K562 (cell line): ENCODE measurements around the gene INHA. TPM values are rescaled to one million over a fixed set of nuclear protein-coding genes. Genes with fewer than 3 reads are reported as not detected.

ENCODE experiments used
- MAFG ChIP-seq: fragments of 450-650 bp; conservative IDR thresholded peaks from 2 replicates; pipeline ENCODE4 v1.6.1; 2016; ENCODE audit warnings: missing genetic modification characterization, missing compliant biosample characterization
- NFRKB ChIP-seq: fragments of 450-650 bp; IDR thresholded peaks from 2 replicates; pipeline ENCODE4 v1.6.1; 2016; ENCODE audit warnings: low read depth
- POLR2AphosphoS2 ChIP-seq: IDR thresholded peaks from 2 replicates; pipeline ENCODE4 v1.6.1; 2012; ENCODE audit warnings: low read length, improper control_type of control experiment
- POLR2B ChIP-seq: fragments of 450-650 bp; IDR thresholded peaks from 2 replicates; pipeline ENCODE4 v1.6.1; 2018; ENCODE audit warnings: low read depth; ENCODE audit not compliant: partially characterized antibody
- SMC3 ChIP-seq: conservative IDR thresholded peaks from 2 replicates; pipeline ENCODE4 v1.6.1; 2011; ENCODE audit warnings: low read depth, low read length, improper control_type of control experiment; ENCODE audit not compliant: insufficient read depth
- TBP ChIP-seq: optimal IDR thresholded peaks from 2 replicates; pipeline ENCODE3; 2011; ENCODE audit warnings: low read depth, low read length, improper control_type of control experiment
- TGIF2 ChIP-seq: sonication (generic); formaldehyde crosslinking; IDR thresholded peaks from 2 replicates; pipeline ENCODE4 v1.8.1; 2022; ENCODE audit warnings: mild to moderate bottlenecking, missing genetic modification reagents, moderate library complexity
- ZNF324 ChIP-seq: fragments of 250-450 bp; sonication (Bioruptor Pico); IDR thresholded peaks from 2 replicates; pipeline ENCODE4 v1.4.0; 2020; ENCODE audit warnings: mild to moderate bottlenecking
- ZNF444 ChIP-seq: fragments of 250-450 bp; sonication (Bioruptor Pico); IDR thresholded peaks from 2 replicates; pipeline ENCODE4 v1.4.0; 2020; ENCODE audit warnings: mild to moderate bottlenecking, moderate library complexity
- ZSCAN32 ChIP-seq: fragments of 450-650 bp; formaldehyde crosslinking; IDR thresholded peaks from 2 replicates; pipeline ENCODE4 v1.4.0; 2020; ENCODE audit warnings: mild to moderate bottlenecking, moderate library complexity
- ZZZ3 ChIP-seq: fragments of 450-650 bp; IDR thresholded peaks from 2 replicates; pipeline ENCODE4 v1.6.1; 2016; ENCODE audit warnings: antibody characterized with exemption, mild to moderate bottlenecking, moderate library complexity
- polyA plus RNA-seq, 8 experiments: library from polyadenylated mRNA; depleted of rRNA in 4 of 8; stranded (reverse) in 5 of 8; unstranded in 3 of 8; fragments of >200 nt; fragmentation: Nextera tagmentation in 2 of 8; fragmentation: Illumina TruSeq in 1 of 8; extraction: Ambion mirVana in 2 of 8; extraction: Trizol in 1 of 8; gene quantifications; 2 replicates each; pipeline versions ENCODE4 v1.2.1 to v1.2.3, GENCODE V29; 2011 to 2014; ENCODE audit warnings: inconsistent platforms in 1 of 8, missing spikeins in 1 of 8
- total RNA-seq, 7 experiments: library from RNA; depleted of rRNA in 6 of 7; stranded (reverse); fragments of >200 nt in 6 of 7; fragmentation: Illumina TruSeq in 2 of 7; extraction: Trizol in 2 of 7; gene quantifications; 2 replicates each; pipeline versions ENCODE4 v1.2.1 to v1.2.3, GENCODE V29; 2011 to 2021; ENCODE audit warnings: low replicate concordance in 1 of 7
- TF ChIP-seq, protein P1 (sequence below): fragments of 150-350 bp; conservative IDR thresholded peaks from 2 replicates; pipeline ENCODE4 v1.6.1; 2014; ENCODE audit warnings: low read length
- TF ChIP-seq, protein P2 (sequence below): sonication (generic); formaldehyde crosslinking; IDR thresholded peaks from 2 replicates; pipeline ENCODE4 v1.8.0; 2022; ENCODE audit warnings: mild to moderate bottlenecking, missing genetic modification reagents, borderline replicate concordance
- TF ChIP-seq, protein P3 (sequence below): fragments of 250-450 bp; sonication (Bioruptor Pico); IDR thresholded peaks from 2 replicates; pipeline ENCODE4 v1.8.0; 2021; ENCODE audit warnings: borderline replicate concordance, mild to moderate bottlenecking, moderate library complexity; ENCODE audit not compliant: poor library complexity, severe bottlenecking
- TF ChIP-seq, protein P4 (sequence below), 2 experiments: fragments of 450-650 bp; IDR thresholded peaks; 2 replicates each; pipeline ENCODE4 v1.6.1; 2016; ENCODE audit warnings: mild to moderate bottlenecking in 2 of 2, borderline replicate concordance in 1 of 2, low read depth in 1 of 2, moderate library complexity in 1 of 2

INHA gene
- total and polyA plus RNA-seq, 9 of the 15 experiments (the other 6 are each of a cell fraction or from before 2014, with no cell fraction given) = 0.07 to 1.9 (median 0.40) TPM

DNA sequence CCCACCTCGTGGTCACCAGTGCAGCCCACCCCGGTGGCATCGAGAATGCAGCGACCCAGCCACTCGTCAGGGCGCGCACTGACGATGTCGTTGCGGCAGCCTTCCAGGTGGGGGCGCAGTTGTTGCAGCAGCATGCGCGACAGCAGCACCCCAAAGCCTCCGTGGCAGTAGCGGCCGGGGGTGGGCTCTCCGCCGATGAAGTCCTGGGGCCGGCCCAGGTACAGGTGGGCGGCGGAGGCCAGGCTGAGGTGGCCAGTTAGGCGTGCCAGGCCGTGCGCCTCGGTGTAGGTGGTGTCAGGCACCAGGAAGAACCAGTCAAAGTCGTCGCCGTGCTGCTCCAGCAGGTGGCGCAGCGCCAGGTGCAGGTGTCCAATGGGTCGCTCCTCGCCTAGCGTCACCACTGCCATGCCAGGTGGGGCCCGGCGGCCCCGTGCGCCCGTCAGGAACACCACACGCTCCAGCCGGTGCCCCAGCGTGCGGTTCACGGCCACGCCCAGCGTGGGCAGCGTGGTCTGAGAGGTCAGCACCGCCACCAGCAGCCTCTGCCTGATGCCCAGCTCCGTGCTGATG lies 30.4 kb upstream of the INHA start (continued):
- TF ChIP-seq, protein P1, sequence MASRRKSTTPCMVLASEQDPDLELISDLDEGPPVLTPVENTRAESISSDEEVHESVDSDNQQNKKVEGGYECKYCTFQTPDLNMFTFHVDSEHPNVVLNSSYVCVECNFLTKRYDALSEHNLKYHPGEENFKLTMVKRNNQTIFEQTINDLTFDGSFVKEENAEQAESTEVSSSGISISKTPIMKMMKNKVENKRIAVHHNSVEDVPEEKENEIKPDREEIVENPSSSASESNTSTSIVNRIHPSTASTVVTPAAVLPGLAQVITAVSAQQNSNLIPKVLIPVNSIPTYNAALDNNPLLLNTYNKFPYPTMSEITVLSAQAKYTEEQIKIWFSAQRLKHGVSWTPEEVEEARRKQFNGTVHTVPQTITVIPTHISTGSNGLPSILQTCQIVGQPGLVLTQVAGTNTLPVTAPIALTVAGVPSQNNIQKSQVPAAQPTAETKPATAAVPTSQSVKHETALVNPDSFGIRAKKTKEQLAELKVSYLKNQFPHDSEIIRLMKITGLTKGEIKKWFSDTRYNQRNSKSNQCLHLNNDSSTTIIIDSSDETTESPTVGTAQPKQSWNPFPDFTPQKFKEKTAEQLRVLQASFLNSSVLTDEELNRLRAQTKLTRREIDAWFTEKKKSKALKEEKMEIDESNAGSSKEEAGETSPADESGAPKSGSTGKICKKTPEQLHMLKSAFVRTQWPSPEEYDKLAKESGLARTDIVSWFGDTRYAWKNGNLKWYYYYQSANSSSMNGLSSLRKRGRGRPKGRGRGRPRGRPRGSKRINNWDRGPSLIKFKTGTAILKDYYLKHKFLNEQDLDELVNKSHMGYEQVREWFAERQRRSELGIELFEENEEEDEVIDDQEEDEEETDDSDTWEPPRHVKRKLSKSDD = no peak
- no peak for TF ChIP-seq ZNF444 (CRISPR knock-in tag)
- TF ChIP-seq MAFG (tag) = no peak
- TF ChIP-seq POLR2AphosphoS2 = no peak
- TF ChIP-seq TBP = no peak
- no peak for TF ChIP-seq ZSCAN32 (CRISPR knock-in tag)
- TF ChIP-seq, protein P2, sequence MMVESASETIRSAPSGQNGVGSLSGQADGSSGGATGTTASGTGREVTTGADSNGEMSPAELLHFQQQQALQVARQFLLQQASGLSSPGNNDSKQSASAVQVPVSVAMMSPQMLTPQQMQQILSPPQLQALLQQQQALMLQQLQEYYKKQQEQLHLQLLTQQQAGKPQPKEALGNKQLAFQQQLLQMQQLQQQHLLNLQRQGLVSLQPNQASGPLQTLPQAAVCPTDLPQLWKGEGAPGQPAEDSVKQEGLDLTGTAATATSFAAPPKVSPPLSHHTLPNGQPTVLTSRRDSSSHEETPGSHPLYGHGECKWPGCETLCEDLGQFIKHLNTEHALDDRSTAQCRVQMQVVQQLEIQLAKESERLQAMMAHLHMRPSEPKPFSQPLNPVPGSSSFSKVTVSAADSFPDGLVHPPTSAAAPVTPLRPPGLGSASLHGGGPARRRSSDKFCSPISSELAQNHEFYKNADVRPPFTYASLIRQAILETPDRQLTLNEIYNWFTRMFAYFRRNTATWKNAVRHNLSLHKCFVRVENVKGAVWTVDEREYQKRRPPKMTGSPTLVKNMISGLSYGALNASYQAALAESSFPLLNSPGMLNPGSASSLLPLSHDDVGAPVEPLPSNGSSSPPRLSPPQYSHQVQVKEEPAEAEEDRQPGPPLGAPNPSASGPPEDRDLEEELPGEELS (CRISPR knock-in tag) = no peak
- TF ChIP-seq, protein P3, sequence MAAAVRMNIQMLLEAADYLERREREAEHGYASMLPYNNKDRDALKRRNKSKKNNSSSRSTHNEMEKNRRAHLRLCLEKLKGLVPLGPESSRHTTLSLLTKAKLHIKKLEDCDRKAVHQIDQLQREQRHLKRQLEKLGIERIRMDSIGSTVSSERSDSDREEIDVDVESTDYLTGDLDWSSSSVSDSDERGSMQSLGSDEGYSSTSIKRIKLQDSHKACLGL (CRISPR knock-in tag) = no peak
- TF ChIP-seq TGIF2 (CRISPR knock-in tag) = no peak
- no peak for TF ChIP-seq POLR2B
- no peak for TF ChIP-seq ZNF324 (CRISPR knock-in tag)
- TF ChIP-seq NFRKB = no peak
- TF ChIP-seq, protein P4, sequence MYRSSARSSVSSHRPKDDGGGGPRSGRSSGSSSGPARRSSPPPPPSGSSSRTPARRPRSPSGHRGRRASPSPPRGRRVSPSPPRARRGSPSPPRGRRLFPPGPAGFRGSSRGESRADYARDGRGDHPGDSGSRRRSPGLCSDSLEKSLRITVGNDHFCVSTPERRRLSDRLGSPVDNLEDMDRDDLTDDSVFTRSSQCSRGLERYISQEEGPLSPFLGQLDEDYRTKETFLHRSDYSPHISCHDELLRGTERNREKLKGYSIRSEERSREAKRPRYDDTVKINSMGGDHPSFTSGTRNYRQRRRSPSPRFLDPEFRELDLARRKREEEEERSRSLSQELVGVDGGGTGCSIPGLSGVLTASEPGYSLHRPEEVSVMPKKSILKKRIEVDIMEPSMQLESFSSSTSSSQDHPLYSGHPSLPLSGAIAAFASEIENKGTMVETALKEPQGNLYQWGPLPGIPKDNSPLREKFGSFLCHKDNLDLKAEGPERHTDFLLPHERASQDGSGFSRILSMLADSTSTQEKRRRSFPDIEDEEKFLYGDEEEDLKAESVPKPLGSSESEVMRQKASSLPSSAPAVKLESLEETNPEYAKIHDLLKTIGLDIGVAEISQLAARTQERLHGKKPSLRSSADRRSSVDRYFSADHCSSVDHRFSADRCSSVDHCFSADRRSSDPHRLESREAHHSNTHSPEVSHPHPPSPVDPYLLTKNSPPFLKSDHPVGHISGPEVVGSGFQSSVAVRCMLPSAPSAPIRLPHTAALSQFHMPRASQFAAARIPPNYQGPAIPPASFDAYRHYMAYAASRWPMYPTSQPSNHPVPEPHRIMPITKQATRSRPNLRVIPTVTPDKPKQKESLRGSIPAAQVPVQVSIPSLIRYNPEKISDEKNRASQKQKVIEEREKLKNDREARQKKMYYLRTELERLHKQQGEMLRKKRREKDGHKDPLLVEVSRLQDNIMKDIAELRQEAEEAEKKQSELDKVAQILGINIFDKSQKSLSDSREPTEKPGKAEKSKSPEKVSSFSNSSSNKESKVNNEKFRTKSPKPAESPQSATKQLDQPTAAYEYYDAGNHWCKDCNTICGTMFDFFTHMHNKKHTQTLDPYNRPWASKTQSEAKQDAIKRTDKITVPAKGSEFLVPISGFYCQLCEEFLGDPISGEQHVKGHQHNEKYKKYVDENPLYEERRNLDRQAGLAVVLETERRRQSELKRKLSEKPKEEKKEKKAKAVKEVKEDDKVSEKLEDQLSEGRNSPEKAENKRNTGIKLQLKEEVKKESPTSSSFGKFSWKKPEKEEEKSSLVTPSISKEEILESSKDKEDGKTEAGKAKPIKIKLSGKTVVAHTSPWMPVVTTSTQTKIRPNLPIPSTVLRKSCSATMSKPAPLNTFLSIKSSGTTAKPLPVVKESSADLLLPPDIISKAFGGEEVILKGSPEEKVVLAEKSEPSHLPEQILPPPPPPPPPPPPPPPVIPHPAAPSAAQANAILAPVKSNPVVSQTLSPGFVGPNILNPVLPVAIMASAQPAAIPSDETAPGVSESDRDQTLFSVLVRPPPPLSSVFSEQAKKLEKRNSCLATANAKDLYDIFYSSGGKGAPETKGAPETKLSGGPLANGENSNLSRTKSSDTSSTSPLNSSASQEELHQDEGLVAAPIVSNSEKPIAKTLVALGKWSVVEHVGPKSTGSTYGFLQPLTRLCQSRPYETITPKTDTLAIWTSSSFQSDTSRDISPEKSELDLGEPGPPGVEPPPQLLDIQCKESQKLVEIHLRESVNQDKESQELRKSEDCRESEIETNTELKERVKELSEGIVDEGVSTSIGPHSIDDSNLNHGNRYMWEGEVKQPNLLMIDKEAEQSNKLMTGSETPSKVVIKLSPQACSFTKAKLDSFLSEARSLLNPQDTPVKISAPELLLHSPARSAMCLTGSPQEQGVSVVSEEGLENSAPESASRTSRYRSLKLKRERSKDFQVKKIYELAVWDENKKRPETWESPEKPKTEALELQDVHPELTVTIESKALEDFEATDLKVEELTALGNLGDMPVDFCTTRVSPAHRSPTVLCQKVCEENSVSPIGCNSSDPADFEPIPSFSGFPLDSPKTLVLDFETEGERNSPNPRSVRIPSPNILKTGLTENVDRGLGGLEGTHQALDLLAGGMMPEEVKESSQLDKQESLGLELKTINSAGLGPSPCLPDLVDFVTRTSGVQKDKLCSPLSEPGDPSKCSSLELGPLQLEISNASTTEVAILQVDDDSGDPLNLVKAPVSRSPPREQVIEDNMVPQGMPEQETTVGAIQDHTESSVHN (IDR thresholded peaks at IDR 0.05; ENCODE audit: borderline replicate concordance in 1 of 2, low read depth in 1 of 2) = no peak
- TF ChIP-seq SMC3 = peak; percentile 62
- no peak for TF ChIP-seq ZZZ3
